Activated CD4-positive, alpha-beta T cell treated with anti-CD3 and anti-CD28 coated beads for 1 hour (primary cell): ENCODE results near the gene CENPX.
"Not testable (repeated sequence)": the region's sequence is repeated elsewhere in the genome, so short reads cannot be mapped to it uniquely, and the experiment has no call there.

Source experiments
- DNase-seq: peaks from one replicate; pipeline ENCODE4 v3.0.0-alpha.2; 2020

The CENPX gene

GRCh38 chr17:82038796-82039409 lies 16.2 kb upstream of the CENPX start:
- DNase-seq = not testable (repeated sequence)

DNA sequence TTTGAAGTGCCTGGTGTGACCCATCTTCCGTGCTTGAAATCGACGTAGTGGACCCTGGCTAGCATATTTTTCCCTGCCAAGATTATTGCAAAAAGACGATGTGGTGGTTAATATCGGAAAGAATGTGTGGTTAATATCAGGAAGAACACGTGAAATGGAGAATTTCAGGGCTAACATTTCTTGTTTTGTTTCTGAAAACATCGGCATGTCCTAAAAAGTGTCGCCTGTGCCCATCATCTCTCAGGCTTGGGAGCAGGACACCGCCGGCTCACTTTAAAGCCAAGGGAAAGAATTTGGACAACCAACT lies 15.2 kb upstream of the CENPX start:
- DNase-seq = no peak

DNA sequence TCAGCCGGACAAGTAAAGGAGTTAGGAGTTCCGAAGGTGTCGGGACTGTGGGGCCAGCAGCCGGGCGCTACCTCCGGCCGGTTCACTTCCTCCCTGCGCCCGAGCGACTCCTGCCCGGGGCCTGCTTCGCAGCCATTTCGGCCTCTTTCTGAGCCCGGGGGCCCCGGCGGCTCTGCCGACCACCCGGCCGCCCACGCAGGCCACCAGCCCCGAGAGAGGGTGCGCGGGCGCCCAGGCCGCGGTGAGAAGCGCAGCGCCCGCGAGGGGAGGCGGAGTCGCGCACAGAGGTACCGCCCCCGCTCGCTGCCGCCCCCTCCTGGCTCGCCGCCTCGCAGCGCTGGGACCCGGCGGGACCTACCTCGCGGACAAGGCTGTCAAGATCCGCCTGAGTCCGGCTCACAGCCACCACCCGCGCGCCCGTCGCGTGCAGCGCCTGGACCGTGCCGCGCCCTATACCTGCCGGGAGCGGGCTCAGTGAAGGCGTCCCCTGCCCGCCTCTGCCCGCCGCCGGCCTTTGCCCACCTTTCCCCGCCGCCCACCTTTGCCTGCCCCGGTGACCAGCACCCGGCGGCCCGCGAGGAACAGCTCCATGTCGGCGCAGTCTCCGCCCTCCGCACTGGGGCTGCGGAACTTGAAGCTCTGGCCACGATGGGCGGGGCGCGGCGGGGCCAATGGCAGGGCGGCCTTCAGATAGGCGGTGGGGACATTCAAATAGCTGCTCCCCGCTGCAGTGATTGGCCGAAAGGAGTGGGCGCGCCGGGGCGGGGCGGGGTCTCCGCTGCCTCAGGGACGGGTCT lies 14.6 kb upstream of the CENPX start, which contains the start of gene DCXR:
DCXR (minus strand) TSS at position 606 of the 797 bp plus-strand sequence; CDS start at position 591, 15 bp downstream.
- peak; percentile 87 for DNase-seq

- DNase-seq = no peak
These were observed 14.0 kb upstream of the CENPX start for GRCh38 chr17:82036634-82037091.

GRCh38 chr17:82035956-82036633 lies 13.4 kb upstream of the CENPX start:
- DNase-seq = no peak

GRCh38 chr17:82035488-82035887 lies 12.8 kb upstream of the CENPX start:
- no peak for DNase-seq

- DNase-seq = no peak
These were observed 11.8 kb upstream of the CENPX start for GRCh38 chr17:82034371-82035011.

DNA sequence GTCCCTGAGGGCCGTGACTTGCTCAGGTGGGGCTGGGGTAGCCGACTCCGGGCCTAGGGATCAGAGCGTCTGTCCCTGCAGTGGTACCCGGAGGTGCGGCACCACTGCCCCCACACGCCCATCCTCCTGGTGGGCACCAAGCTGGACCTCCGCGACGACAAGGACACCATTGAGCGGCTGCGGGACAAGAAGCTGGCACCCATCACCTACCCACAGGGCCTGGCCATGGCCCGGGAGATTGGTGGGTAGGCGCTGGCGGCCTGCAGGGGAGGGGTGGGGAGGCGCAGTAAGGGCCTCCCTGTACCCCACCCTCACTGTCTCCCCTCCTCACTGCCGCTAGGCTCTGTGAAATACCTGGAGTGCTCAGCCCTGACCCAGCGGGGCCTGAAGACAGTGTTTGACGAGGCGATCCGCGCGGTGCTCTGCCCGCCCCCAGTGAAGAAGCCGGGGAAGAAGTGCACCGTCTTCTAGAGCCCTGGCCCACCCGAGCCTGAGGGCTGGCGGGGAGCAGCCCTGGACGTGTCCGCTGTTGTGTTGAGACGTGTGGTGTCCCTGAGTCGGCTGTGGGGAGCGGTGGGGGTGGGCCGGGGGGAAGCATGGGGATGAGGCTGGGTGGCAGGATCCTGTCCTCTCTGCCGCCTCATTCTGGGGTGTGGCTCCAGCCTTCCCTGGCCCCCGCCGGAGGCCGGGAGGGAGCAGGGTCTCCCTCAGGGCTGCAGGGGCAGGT lies 10.8 kb upstream of the CENPX start:
- DNase-seq = no peak

DNA sequence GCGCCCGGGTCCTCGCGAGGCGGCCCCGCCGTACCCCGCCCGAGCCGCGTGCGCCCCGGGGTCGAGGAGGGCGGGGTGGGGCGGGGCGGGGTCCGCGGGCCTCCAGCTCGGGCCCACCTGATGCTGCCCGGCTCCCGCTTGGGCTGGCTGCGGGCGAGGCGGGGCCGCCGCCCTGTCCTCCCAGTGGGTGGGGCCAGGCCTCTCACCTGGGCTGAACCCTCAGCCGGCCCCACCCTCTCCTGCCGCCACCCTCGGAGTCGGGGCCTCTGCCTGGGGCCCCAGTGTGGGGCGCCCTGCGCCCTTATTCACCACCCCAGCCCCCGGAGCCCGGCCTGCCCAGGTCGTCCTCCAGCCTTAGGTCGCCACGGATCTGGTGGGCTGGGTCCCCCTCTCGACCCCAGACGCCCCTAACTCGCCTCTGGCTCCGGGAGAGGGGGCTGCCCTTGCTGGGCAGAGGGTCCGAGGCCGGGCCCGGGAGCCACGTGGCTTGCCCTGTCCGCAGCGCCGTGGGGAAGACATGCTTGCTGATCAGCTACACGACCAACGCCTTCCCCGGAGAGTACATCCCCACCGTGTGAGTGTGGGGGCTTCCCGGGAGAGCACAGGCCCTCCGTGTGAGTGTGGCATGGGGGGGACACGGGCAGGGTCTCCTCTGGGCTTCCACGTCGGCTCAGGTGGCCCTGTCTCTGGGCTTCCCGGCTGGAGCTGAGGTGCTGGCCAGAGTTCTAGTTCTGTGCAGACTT lies 9.4 kb upstream of the CENPX start:
- no peak for DNase-seq

DNA sequence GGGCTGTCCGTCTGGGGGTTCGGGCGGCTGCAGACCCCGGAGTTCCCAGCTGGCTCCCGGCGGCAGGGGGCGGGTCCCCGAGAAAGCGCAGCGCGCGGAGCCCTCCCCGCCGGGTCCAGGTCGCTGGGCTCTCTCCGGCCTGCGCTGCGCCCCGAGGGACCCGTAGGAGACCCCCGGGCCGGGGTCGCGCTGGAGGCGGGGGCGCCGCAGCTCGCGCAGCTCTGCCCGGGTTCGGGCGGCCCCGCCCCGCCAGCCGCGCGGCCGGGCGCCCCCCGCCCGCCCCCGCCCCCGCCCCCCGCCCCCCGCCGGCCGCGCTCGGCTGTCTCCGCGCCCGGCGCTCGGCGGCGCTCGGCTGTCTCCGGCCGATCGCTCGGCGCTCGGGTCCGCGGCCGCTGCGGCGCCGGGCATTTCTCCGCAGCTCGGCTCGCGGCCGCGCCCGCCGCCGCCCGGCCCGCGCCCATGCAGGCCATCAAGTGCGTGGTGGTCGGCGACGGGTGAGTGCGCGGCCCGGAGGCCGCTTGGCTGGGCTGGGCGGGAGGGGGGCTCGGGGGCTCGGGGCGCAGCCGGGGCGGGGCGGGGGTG lies 8.7 kb upstream of the CENPX start, which contains the start of gene RAC3:
RAC3 (plus strand) TSS at position 376 of the 582 bp plus-strand sequence; CDS start at position 460, 84 bp downstream.
- DNase-seq = no peak

DNA sequence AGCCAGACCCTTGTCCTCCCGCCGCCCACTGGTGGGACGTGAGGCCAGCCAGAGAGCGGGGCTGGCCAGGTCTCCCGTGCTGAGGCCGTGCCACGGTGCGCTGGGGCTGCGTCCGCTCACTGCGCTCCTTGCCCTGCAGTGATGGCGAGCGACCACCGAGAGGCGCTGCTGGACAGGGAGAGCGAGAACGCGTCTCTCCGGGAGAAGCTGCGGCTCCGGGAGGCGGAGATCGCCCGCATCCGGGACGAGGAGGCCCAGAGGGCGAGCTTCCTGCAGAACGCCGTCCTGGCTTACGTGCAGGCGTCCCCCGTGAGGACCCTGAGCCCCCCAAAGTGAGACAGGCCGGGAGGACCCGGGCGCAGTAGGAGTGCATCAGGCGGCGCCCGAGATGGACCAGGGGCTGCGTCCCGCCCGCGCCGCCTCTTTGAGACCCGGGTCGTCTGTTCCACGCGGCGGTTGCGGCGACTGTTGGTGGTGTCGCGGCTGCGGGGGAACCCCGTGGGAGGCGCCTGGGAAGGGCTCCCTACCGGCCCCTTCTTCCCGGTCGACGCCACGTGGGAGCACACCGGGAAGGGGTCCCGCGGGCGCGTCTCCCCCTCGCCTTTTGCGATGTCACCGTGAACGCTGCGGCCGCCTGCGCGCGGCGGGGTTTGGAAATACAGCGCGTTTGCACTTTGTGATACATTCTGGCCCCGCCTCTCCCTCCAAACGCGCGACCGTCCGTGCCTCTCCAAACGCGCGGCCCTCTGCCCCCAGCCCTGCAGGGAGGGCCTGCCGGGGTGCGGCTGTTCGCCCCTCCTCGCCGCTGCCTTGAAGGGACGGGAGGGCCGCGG lies 8.0 kb upstream of the CENPX start:
- peak; percentile 68 for DNase-seq

GRCh38 chr17:82029990-82030469 lies 7.4 kb upstream of the CENPX start:
- no peak for DNase-seq

- DNase-seq = no peak
These were observed 6.7 kb upstream of the CENPX start for GRCh38 chr17:82029391-82029790.

- DNase-seq = no peak
These were observed 6.3 kb upstream of the CENPX start for GRCh38 chr17:82028966-82029365.

DNA sequence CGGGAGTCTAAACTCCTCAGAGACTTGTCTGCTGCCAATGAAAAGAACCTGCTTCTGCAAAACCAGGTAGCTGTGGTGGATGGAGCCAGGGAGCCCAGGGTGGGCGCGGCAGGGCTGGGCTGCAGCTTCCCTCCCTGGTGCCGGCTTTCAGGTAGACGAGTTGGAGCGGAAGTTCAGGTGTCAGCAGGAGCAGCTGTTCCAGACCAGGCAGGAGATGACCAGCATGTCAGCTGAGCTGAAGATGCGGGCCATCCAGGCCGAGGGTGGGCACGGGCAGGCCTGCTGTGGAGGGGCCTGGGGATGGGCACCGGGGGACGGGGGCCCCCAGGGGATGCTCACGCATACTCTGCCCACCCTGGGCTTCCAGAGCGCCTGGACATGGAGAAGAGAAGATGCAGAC lies 5.6 kb upstream of the CENPX start:
- no peak for DNase-seq

GRCh38 chr17:82025401-82026107 lies 2.9 kb upstream of the CENPX start:
- no peak for DNase-seq

DNA sequence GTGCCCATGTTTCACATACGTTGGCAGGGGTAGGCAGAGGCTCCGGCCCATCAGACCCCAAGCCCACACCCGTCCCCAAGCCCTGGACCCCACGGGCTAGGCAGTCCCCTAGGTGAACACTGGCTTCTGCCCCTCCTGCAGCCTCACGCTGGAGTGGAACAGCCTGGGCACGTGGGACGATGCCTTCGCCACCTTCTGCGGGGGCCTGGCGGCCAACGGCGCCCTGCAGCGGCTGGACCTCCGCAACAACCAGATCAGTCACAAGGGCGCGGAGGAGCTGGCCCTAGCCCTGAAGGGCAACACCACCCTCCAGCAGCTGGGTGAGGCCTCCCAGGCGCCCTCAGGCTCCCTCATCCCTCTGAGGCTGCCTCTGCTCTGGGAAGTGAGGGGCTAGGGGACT lies 2.2 kb upstream of the CENPX start:
- DNase-seq = no peak

DNA sequence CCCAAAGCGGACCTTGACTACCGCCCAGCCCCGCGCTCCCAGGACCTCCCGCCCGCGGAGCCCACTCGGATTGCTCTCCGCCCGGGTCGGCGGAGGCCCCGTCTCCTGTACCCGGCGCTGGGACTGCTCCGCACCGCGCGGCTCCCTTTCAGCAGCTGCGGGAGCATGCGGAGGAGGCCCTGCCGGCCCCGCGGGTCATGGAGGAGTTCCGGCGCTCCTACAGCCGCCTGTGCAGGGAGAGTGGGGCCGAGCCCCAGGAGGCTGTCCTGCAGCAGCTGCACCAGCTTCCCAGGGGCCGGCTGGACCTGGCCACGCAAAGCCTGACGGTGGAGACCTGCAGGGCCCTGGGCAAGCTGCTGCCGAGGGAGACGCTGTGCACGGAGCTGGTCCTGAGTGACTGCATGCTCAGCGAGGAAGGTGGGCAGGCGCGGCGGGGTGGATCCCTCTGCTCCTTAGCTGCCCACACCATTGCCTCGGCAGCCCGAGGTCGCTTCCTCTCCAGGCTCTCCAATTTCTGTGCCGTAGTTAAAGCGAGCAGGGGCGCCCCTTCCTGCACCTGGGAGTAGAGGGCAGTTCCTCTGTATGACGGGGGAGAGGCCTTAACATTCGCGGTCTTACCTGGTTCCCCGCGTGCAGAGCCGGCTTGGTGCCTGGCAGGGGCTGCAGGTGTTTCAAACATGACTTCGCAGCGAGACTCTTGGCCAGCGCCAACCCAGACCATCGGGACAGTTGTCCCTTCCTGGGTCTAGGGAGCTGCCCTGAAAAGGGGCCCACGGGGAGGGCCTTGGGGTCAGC lies 966 bp upstream of the CENPX start:
- DNase-seq = no peak

DNA sequence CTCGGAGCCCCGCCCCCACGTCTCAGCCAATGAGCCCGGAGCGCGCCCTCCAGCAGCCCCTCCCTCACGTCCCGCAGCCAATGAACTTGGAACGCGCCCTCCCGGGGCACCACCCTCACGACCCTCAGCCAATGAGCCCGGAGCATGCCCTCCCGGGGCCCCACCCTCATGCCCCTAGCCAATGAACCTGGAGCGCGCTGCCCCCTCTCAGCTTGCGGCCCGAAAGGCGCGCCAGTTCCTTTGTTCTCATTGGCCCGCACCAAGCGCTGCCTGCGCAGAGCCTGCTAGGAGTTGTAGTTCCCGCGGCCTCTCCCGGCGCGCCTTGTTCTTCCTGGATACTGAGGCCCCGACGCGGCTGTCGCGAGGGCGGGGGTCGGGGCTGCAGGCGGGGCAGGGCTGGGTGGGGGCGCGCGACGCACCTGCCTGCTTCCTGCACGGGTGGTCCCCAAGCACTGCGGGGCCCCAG lies 336 bp upstream of the CENPX start, which contains the start of gene LRRC45:
LRRC45 (plus strand) TSS at position 325 of the 466 bp plus-strand sequence. CDS start 339 bp downstream, outside the sequence.
- DNase-seq = peak; percentile 100
